Epithelial cell of esophagus (primary cell): ENCODE results near the gene GGT7.

ENCODE experiments used
- DNase-seq: peaks from one replicate; pipeline ENCODE4 v3.0.0; 2010; ENCODE audit warnings: low read depth
- H3K4me3 ChIP-seq: 2 replicates; pipeline ENCODE4 v1.5.1; 2011; ENCODE audit warnings: mild to moderate bottlenecking, low read length, control low read depth
- CTCF ChIP-seq: IDR thresholded peaks from 2 replicates; pipeline ENCODE4 v1.5.1; 2011; ENCODE audit warnings: low read depth, mild to moderate bottlenecking, low read length, control low read depth, inconsistent platforms; ENCODE audit not compliant: insufficient read depth; ENCODE audit errors: missing control alignments

The GGT7 gene

GRCh38 chr20:34861386-34862084 lies 11.1 kb downstream of the GGT7 start:
- peak; percentile 48 for DNase-seq

GRCh38 chr20:34859826-34860545 lies 12.7 kb downstream of the GGT7 start:
- no peak overlapping the region for H3K4me3 ChIP-seq
- TF ChIP-seq CTCF: no peak
- no peak for DNase-seq

More at GRCh38 chr20:34861386-34862084, 11.1 kb downstream of the GGT7 start:
- no peak for TF ChIP-seq CTCF
- H3K4me3 ChIP-seq: no peak overlapping the region

- no peak overlapping the region for H3K4me3 ChIP-seq
- no peak for TF ChIP-seq CTCF
These were observed 13.3 kb downstream of the GGT7 start for GRCh38 chr20:34859367-34859766.

GRCh38 chr20:34852298-34852697 lies 20.4 kb downstream of the GGT7 start:
- TF ChIP-seq CTCF: no peak
- H3K4me3 ChIP-seq: no peak overlapping the region
- no peak for DNase-seq

More at GRCh38 chr20:34859367-34859766, 13.3 kb downstream of the GGT7 start:
- DNase-seq: no peak

GRCh38 chr20:34850969-34851368 lies 21.7 kb downstream of the GGT7 start:
- no peak for DNase-seq
- no peak overlapping the region for H3K4me3 ChIP-seq
- no peak for TF ChIP-seq CTCF

- DNase-seq: no peak
- no peak overlapping the region for H3K4me3 ChIP-seq
- no peak for TF ChIP-seq CTCF
These were observed 22.9 kb downstream of the GGT7 start for GRCh38 chr20:34849778-34850177.
